CD4-positive, alpha-beta T cell treated with Interleukin-21 for 1 hour (primary cell): ENCODE data around the gene SERPING1.

Source experiments
- DNase-seq: peaks from one replicate; pipeline ENCODE4 v3.0.0-alpha.2; 2020

Gene SERPING1

DNA sequence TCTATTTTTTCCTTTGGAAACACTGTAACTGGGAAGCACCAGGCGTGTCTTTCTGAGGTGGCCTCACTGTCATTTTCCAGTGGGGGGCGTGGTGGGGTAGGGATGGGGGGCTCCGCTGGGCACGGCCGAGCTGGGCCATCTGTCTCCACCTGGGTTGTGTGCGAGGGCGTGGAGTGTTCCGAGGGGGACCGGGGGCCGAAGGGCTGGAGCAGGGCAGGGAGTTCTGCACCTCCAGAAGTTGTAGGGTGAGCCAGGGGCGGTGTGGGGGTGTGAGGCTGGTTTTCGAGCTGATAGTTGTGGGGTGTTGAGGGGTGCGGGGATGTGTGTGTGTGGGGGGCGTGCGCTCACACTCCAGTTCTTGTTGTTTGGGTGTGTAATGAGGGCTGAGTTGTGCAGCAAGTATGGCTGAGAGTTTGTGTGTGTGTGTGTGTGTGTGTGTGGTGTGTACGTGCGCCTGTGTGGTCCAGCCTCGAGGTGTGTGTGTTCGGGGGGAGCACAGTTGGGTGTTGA is 41.4 kb downstream of the SERPING1 start:
- DNase-seq = no peak

DNA sequence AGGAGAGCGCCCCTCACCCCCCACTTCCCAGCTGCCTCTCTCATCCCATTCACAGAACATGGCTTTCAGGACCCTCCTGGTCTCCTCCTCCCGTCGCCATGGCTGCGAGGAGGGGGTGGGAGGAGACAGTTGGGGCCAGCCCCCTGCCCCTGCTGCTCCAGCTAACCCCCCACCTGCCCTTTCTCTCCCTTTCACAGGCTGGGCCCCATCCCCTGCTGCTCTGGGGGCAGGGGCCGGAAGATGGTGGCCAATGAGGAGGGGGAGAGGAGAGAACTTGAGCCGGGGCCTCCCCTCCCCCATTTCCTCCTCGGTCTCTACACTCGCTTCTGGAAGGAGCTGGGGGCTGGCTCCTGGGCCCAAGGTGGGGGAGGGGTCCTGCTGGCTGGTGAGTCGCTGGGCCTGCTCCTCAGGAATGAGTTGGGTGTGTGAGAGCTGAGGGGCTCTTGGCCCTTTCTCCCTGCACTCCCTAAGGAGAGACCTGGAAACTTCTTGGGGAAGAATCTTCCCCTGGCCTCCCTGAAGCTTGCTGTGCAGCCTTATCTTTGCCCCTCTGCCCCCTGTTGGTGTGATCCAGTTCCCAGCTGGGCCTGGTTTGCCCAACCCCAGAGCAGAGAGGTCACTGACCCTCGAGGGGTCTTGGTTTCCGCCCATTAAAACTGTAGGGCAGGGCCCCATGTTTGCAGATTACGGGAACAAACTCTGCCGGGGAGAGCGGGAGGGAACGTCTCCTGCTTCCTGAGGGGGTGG is 42.0 kb downstream of the SERPING1 start:
- DNase-seq = no peak

DNA sequence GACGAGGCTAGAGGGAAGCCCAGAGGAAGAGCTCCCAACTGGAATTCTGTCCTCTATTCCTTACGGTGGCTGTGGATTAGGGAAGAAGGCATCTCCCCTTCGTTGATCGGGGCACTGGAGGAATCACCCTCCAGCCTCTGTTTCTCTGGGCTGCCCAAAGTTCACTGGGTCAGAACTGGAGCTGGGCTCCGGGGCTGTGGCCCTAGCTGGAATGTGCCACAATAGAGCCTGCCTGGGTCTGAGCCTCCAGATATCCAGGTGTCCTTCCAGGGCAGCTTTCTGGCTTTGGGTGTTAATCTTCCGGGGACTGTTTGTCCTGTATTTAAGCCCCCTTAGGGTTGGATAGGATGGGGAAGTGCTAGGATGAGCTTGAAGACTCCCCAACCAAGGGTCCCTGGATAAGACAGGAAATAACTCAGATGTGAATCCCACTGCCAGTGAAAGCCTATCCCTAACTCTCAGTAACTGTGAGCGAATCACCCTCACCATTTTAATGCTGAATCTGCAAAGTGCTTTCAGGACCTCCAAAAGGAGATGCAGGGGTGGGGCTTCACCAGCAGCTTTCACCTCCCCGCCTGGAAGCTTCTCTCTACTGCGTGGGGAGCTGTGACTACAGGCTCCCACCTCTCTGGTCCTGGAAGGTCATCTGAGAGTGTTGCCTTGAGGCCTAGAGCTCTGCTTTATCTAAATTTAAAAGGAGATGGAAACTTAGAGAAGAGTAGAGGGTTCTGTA is 42.7 kb downstream of the SERPING1 start:
- DNase-seq = no peak

DNA sequence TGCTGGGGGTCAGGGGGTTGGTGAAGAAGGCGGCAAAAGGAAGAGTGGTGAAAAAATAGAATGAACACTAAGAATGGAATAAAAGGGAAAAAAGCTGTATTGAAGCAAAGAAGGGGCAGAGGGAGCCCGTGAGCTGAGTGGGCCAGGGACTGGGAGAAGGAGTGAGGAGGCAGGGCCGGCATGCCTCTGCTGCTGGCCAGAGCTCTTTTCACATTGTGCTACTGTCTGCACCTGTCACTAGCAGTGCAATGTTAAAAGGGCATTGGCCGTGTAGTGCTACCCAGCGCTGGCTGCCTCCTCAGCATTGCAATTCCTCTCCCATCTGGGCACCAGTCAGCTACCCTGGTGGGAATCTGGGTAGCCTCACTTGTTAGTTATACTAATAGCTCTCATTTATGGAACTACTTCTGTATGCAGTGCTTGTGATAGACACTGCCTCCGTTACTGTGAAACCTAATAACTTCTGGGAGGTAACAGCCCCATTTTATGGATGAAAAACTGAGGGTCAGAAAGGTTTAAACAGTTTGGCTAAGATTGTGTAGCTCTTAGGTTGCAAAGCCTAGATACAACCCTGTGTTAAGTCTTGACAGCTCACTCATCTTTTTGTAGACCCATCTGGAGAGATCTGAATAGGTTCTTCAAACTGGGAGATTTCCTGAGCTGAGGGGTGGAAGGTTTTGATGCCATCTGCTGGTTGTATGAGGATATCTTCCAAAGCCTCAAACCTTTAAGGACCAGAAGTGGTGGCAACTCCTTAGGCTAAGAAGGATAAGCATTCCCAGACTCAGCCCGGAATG is 43.7 kb downstream of the SERPING1 start:
- peak; percentile 53 for DNase-seq

DNA sequence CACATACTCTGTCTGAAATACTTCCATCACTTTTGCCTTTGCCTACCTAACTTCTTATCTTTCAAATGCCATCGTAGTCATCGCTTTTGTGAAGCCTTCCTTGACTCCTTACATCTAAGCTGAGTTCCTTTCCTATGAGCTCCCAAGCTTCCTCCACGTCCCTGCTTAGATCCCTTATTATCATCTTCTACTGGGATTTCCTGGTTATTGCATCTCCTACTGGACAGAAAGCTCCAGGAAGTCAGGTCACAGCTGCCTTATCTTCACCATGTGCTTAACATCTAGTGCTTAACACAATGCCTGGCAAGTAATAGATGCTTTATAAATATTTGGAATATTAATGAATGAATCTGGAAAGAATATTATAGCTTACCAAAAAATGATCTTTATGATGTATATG is 46.3 kb downstream of the SERPING1 start:
- DNase-seq = no peak

DNA sequence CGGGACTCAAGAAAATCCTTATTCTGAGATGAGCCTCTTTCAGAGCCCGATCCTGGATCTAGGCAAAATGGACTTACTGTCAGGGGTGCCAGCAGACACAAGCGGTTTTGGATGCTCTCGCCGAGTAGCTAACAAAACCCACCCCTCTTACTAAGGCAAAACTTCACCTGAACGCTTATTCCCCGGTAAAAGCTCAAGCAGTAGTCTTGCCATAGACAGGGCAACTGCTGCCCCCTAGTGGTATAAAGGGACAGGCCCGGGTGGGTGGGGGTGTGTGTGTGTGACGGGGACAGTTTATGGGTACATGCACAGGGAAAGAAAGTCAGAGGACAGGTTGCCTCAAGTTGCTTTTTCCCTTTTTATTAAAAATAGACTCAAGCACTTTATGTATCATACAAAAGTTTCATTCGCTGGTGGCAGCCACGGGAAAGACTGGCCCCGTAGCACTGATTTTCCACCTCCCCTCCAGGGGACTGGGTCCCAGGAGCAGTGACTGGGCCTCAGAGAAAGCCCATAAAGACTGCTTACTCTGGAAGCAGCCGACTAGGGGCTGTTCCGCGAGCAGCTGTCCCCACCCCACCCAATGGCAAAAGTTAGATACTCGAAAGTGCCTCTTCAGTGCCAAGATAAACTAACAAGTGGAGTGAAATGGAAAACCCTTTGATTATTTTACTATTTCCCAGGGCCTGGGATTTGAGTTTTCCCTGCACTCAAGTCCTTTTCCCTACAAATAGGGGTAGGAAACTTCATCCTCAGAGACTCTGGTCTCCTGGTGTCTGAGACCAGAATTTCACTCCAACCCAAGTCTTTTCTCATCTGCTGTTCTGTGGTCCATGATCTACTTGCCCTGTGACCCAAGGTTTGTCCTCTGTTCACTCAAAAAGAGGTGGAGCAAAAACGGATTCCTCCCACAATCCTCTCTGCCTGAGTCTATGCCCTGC is 47.5 kb downstream of the SERPING1 start:
- DNase-seq = peak; percentile 90

DNA sequence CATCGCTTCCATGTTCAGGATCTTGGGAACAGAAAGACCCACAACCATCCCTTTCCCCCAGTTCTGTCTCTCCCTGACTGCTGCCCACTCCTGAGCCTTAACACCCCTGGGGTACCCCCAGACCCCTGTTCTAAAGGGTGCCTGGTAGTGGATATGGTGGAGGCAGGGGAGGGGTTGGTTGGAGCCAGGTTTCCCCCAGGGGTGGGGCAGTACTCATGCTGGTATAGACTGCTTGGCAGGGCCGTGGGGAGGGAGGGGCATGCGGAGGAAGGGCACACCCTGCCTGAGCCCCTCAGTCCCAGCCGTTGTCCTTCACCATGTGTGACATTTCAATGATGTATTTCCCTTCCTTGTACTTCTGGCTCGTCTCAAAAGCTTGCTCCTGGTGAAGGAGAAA is 48.2 kb downstream of the SERPING1 start:
- no peak for DNase-seq

DNA sequence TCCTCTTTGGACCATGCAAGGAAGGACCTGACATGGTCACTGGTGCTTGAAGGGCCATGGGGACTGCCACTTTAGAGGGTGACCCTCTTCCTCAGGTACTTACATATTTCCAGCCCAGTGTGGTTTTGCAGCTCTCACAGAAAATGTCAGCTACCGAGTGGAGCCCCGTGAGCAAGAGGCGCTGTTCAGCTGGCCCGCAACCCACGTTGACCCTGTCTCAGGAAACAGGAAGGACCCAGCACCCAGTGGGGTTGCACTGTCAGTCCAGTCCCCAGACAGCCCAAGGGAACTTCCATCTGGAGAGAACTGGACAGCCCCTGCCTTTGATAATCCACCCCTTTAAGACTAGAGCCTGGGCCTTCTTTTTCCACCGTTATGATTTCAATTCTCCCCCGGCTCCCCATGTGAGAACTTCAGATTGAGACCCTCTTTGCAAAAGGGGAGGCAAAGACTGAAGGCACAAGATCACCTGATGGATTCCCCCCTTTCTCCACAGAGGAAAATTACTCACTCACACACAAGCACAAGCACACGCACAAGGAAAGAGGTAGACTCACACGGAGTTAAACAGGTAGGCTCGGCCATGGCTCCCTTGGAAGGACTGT is 48.8 kb downstream of the SERPING1 start:
- DNase-seq = no peak

DNA sequence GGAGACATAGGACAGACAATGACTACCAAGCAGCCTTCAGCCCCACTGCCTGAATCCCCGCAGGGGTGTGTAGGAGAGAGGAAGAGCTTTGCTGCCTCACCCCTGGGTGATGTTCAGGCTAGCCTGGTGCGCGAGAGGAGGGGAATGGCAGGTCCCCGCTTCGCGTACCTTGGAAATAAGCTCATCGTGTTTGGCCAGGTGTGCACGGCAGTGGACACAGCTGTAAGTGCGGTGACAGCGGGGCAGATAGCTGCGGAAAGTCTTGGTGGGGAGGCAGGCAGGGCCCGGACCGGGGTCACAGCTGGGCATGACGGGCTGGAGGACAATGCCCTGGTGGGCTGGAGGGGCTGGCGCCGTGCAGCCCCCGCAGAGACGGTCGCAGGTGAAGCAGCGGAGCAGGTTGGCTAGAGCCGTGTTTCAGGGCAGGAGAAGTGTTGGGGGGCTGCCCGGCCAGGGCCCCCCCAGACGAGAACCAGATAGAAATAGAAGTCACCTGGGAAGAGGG is 49.4 kb downstream of the SERPING1 start:
- no peak for DNase-seq

DNA sequence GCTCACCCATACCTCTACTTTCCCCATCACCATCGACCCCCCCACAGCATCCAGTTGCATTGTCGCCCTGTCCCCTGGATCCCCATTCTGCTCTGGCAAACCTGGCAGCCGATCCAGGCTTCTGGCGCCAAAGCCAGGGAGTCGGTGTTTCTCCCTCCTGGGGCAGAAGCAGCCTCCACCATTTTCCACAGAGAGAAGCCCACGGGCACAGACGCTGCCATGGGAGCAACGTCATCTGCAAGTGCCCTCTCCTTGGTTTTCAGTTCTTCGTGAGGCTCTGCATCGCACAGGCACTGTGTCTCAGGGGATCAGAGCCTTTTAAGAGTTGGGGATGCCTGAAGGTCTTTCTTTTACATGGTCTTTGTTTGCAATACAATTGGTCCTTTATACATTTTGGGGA is 49.9 kb downstream of the SERPING1 start:
- DNase-seq = no peak

DNA sequence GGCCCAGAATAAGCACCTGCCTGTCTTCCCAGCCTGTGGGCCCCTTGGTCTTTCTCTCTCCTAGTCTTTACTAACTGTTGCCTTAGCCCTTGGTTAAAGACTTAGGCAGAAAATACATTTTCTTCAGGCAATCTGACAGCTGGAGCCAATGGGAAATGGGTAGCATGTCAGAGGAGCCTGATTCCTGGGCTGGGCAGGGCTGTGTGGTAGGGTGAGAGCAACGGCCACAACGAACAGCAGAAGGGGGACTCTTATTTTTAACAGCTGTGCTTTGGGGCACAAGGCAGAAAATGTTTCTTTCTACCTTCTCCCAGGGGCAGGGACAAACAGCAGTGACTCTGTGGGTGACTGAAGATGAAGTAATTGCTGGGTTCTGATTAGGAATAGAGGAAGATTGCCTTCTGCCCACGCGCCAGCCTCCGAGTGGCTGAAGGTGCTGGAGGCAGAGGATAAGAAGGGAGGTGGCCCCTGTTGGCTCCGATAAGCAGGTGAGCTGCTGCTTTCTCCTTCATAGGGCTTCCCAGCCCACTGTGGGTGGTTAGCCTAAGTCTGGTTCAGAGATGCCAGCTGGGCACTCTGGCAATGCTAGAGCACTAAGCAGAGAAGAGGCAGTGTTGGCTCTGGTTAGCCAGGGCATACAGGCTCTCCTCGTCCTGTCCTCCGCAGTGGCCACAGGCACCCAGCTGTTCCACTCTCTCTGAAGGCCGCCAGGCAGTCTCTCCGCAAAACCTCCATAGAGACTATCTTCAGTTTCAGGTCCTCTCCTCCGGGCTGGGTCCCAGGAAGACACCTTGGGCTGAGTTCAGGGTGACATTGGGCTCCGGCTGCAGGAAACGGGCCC is 50.7 kb downstream of the SERPING1 start:
- DNase-seq = no peak

DNA sequence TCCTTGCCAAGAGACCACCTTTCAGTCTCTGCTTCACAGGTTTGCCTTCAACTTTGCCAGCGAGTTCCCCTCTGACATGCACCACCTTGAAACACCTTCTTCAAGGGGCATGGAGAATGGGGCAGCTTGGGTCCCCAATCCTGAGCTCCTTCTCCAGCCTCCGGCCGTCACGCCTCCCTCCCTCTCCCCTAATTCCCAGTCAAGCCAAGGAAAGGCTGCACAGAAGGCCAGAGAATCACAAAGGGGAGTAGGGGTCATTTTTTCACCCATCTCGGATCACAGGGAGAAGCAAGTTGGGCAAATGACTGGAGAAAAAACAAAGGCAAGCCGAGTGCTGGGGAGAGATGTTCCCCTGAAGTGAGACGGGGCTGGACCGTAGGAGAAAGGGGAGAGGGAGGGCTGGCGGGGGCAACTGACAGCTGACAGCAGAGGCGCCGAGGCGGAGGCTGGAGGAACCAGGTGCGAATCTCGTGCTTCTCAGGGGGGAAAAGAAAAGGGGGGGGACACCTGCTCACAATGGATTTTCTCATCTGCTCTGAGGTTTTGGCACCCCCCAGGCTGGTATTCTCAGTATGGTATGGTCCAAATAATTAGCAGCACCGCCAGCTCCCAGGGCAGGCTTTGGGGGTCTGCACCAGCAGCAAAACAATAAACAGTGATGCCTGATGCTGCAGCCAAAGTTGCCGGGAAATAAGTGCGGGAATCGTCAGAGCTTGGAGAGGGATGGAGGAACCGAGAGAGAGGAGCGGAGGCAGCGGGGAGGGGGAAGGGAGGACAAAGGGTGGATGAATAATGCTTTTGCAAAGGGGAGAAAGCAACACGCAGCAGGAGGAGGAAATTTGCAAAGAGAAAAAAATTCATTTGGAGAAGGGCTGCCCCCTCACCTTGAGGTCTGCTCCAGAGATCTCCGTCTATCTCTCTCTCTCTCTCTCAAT is 51.6 kb downstream of the SERPING1 start:
- DNase-seq = no peak

DNA sequence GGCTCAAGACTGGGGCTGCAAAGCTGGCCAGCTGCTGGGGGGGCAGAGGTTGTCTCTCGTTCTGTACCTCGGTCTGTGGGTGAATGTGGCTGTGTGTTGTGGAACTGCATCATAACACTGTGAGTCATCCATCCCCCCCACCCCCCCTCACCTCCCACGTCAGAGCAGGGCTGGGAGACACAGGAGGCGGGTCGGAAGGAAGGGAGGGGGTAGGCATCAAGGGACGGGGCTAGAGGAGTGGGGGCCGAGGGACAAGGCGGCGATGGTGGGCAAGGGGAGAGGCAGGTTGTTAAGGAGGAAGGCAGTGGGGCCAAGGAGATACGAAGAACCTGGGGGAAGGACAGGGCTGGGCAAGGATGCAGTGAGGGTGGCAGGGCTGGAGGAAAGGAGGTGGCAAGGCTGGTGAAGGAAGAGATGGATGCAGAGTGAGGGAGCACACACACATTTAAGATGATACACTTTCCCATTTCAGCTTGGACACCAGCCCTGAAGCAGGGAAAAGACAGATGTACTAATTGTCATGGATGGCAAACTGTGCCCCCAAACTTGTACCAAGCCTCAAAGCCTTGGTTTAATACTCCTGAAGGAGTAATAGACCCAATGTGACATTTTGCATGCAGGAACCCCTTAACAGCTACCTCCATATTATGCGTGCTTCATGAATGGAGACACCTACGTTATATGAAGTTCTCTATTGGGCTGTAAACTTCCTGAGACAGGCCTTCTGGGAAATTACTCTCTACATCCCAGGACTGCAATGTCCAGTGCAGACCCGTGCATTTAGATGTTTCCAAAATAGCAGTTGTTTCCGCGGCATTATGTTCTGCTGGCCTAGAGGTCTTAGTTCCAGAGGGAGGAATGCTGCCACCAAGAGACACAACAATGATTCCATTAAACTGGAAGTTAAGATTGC is 52.6 kb downstream of the SERPING1 start, which contains the start of gene YPEL4:
Gene YPEL4 (minus strand): TSS at position 87 of the 913 bp plus-strand sequence. CDS start 2,805 bp downstream, outside the sequence.
- DNase-seq = peak; percentile 80

DNA sequence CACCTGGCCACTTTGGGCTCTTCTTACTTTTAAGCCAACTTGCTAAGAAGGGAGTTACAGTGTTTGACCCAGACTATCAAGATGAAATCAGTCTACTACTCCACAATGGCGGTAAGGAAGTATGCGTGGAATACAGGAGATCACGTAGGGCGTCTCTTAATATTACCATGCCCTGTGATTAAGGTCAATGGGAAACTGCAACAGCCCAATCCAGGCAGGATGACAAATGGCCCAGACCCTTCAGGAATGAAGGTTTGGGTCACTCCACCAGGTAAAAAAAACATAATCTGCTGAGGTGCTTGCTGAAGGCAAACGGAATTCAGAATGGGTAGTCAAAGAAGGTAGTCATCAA is 53.2 kb downstream of the SERPING1 start:
- no peak for DNase-seq

DNA sequence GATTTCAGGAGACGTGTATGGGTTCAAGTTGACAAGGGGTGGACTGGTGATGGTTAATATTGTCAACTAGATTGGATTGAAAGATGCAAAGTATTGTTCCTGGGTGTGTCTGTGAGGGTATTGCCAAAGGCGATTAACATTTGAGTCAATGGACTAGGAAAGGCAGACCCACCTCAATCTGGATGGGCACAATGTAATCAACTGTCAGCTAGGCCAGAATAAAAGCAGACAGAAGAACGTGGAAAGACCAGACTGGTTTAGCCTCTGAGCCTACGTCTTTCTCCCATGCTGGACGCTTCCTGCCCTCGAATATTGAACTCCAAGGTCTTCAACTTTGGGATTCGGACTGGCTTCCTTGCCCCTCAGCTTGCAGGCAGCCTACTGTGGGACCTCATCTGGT is 53.9 kb downstream of the SERPING1 start:
- no peak for DNase-seq

DNA sequence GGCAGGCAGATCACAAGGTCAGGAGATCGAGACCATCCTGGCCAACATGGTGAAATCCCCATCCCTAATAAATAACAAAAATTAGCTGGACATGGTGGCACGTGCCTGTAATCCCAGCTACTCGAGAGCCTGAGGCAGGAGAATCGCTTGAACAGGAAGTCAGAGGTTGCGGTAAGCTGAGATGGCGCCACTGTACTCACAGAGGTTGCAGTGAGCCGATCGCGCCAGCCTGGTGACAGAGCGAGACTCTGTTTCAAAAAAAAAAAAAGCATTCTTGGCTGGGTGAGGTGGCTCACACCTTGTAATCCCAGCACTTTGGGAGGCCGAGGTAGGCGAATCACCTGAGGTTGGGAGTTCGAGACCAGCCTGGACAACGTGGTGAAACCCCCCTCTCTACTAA is 54.7 kb downstream of the SERPING1 start:
- peak; percentile 50 for DNase-seq

DNA sequence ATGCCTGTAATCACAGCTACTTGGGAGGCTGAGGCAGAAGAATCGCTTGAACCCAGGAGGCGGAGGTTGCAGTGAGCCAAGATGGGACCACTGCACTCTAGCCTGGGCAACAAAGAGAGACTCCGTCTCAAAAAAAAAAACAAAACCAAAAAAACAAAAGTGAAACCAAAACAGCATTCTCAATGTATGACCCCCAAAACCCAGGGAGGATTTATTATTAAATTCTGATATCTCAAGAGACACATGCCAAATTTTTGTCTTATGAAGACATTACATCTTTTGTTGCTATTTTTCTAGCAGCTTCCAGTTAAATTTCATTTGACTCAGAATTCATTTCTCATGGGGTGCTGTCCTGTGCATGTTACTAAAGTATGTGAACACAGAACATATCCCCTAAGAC is 55.2 kb downstream of the SERPING1 start:
- DNase-seq = no peak

DNA sequence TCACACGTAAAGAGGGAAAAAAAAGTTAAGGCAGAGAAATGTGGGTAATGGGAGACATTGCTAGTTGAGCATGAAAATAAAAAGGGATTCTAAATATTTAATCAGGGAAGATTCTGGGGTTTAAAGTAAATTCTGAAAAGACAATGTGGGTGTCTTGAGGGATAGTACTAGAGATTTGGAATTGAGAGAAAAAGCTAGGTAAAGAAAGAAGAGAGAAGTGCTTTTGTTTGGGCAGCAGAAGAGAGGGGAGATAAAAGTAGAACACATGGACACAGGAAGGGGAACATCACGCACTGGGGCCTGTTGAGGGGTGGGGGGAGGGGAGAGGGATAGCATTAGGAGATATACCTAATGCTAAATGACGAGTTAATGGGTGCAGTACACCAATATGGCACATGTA is 55.7 kb downstream of the SERPING1 start:
- DNase-seq = no peak

DNA sequence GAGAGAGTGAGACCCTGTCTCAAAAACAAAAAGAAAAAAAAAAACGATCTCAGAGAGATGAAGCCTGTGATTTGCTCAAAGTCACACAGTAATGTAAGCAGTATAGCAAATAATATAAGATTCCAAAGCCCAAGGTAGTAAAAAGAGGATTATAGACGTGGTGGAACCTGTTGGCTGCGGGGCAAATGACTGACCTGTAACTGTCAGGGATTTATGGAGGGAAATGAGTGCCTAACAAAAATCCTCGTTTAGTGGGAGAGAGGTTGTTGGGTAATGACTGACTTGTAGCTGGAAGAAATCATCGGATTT is 59.4 kb downstream of the SERPING1 start:
- no peak for DNase-seq
